ENCODE measurements around the gene DIDO1.
"Not testable (repeated sequence)": the region's sequence is repeated elsewhere in the genome, so short reads cannot be mapped to it uniquely, and the experiment has no call there.

DIDO1 gene

DNA sequence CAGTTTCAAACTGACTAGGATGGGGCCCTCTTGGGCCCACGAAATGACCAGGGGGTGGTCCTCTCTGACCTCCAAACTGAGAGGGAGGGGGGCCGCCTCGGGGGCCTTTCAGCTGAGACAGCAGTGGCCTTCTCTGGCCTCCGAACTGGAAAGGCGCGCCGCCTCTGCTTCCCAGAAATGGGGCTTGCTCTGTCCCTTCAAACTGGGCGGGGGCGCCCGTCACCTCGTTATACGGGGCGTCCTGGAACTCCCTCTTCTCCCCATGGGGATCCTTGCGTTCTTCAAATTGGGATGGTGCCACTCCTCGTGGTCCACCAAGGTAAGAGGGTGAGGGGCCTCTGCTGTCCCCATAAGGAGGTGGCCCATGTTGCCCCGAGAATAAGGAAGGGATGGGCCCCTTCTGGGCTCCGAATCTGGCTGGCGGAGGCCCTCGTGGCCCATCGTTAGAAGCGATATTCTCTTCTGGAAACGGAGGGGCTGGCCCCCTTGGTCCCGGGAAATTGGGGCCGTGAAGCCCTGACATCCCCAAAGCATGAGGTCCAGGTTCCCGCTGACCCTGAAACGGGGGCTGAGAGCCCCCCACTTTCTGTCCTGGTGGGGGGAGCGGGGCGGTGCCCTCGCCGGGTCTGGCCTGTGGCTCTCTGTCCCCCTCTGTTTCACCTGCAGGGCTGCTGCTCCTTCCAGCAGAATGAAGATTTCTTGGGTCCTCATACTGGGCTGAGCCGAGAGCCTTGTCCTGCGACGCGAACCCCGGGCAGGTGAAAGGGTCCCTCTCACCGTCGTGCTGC, 46.0 kb downstream of the DIDO1 start:
- DNase-seq (ENCODE audit: low read depth in 2 of 2) = no peak

DNA sequence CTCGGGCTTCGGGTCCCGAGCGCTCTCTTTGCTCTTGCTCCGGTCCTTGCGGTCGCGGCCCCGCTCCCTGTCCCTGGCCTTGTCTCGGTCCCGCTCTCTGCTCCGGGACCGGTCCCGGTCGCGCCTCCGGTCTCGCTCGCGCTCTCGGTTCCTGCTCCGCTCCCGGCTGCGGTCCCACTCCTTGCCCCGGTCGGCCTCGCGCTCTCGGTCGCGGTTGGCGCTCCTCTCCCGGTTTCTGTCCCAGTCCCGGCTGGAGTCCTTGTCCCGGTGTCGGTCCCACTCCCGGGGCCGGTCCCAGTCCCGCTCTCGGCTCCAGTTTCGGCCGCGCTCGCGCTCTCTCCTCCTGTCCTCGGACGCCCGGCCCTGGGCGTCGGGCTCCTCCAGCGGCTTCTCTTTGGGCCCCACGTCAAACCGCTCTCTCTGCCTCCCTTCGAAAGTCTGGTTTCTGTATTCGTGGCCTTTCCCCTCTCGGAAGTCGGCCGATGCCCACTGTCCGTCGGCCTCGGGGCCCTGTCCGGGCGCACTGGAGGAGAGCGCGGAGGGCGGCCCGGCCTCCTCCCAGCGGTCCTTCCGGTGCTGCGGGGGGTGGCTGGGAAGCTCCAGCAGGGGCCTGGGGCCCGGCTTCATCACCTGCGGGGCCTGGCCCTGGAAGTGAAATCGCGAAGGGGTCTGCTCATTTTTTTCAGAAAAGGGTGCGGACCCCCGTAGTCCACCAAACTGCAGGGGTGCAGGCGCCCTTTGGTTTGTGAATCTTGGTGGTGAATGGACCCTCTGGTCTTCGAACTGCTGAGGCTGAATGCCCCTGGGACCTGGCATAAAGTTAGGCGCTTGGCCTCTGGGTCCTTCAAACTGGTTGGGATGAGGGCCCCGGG, 46.8 kb downstream of the DIDO1 start:
- DNase-seq (ENCODE audit: low read depth in 2 of 2) = no peak

DNA sequence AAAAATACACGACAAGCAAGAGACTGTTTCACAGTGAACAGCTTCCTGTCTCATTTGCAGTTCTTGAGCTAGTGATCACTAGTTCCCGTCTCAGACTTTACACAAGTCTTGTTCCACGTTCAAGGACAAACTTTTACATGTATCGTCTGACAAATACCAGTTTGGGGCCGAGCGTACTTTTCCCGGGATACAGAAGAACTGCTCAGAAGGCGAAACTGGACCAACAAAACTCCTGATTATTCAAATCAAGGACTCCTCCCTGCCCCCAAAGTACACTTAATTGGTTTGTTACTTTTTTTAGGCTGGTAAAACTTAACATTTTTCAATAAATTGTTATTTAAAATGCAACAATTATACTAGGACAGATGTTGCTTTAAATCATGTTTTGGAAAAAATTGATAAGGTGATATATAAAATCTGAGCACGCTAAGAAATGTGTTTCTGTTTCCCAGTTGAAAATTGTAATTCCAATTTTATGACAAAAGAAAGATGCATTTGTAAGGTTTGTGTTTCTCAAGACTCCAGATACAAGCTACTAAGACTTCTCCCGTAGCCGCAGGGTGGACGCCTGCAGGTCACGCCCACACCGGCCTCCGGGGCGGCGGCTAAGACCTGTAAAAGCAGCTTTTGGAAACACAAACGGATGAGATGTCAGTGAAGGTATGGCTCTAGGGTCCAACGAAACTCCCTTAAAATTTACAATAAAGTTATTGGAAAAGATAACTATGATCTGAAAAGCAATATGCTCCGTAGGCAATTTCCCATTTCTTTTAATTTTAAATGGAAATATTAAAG, 47.9 kb downstream of the DIDO1 start:
- no peak for DNase-seq (ENCODE audit: low read depth in 2 of 2)

DNA sequence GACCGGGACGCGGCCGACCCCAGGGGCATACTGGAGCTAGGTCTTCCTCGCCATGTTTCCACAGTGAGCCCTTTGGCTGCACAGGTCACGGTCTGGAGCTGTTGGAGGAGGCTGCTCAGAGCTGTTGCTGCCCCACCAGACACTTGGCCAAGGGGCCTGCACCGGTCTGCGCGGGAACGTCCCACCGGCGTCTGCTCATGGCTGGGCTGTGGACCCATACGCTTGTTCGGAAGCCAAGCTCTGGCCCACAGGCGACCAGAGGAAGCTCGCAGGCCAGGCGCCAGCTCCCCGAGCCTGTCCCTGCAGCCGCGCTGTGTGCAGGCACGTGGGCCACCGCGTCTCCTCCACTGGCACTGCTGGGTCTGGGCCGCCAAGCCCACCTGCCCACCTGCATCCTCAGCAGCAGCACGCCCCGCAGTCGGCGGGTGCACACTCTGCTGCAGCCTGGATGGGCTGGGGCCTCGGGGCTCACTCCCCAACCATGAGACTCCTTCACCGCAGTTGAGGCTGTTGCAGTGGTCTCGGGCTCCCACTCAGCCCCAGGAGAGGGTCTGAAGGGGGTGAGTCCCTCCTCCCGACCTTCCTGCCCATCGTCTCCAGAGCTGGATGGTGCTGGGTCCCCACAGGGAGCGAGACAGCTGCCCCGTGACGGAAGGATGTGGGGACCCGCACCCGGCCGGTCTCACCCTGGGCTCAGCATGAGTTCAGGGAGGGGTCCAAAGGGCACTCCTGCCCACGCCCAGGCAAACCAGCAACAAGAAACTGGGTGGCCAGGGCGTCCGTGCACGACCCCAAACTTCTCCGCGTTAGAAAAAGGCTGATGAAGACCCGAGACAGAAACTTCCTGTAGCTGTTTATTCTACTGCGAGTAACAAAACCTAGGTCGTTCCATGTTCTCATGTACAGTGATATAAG, 49.1 kb downstream of the DIDO1 start:
- DNase-seq (ENCODE audit: low read depth in 2 of 2) = no peak

DNA sequence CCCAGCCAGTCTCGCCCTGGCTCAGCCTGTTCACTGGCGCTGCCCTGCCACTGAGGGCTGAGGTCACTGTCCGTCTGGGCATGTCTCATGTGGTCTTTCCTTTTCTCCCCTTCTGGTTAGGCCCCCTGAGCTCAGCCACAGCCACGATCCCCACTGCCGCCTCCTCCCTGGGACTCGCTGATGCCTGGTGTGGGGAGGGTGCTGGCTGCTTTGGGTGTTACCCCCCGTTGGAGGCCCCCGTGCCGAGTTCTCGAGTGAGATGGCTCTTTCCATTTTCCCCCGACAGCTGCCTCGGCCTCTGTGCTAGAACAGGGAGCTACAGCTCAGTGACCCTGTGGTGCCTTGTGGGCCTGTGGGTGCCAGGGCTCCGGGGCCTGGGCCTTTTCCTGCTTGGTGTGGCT, 49.8 kb downstream of the DIDO1 start:
- DNase-seq (ENCODE audit: low read depth in 2 of 2) = no peak

DNA sequence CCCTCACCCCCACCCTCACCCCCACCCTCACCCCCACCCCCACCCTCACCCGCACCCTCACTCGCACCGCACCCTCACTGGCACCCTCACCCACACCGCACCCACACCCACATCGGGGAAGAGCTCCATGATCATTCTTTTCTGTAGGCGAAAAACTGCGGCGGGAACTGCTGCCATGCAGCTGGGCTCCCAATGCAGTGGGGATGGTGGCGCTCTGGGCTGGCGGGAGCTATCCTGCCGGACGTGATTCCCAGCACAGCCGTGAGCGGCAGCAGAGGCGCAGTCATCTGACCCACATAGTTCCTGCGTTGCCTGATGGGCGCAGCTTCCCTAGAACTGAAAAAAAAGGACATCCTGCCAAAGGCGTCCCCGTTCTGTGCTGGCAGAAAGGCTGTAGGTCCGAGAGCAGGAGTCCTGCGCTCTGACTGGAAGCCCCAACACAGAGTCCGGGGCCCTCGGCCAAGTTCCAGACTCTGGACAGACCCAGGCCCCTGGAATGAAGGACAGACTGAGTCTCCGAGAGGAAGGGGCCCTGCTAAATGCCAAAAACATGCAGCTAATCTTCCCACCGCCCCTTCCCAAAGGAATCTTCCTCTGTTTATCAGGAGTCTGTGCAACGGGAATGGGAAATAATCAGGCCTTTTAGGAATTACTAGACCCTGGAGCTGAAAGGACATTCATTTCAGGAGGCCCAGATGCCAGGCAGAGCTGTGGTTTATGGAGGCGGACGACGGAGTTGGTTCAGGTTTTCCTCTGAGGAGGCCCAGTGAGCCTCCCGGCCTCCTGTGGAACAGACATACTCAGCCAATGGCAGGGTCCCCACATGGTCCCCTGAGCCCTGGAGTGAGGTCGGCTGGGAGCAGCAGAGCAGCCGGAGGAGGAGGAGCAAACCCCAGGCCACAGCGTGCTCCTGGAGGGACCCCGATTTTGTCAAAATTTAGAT, 50.6 kb downstream of the DIDO1 start:
- DNase-seq (ENCODE audit: low read depth in 2 of 2) = no peak

DNA sequence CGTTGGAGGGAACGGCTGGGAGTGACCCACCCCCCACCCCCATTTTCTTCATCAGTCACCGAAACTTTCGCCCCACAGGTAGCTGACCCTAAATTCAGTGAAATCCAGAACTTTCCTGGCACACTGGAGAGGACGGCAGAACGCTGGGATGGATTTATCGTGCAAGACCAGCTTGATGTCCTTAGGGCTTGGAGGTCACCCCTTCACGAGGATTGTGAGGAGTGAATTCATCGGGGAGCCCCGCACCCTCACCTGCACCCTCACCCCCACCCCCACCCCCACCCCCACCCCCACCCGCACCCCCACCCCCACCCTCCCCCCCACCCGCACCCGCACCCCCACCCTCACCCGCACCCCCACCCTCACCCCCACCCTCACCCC, 51.4 kb downstream of the DIDO1 start:
- no peak for DNase-seq (ENCODE audit: low read depth in 2 of 2)

GRCh38 chr20:62873681-62874031, 52.6 kb downstream of the DIDO1 start:
- not testable (repeated sequence) for DNase-seq (ENCODE audit: low read depth in 2 of 2)

GRCh38 chr20:62873280-62873679, 53.0 kb downstream of the DIDO1 start:
- no peak for DNase-seq (ENCODE audit: low read depth in 2 of 2)

GRCh38 chr20:62872862-62873261, 53.4 kb downstream of the DIDO1 start:
- no peak for DNase-seq (ENCODE audit: low read depth in 2 of 2)

DNA sequence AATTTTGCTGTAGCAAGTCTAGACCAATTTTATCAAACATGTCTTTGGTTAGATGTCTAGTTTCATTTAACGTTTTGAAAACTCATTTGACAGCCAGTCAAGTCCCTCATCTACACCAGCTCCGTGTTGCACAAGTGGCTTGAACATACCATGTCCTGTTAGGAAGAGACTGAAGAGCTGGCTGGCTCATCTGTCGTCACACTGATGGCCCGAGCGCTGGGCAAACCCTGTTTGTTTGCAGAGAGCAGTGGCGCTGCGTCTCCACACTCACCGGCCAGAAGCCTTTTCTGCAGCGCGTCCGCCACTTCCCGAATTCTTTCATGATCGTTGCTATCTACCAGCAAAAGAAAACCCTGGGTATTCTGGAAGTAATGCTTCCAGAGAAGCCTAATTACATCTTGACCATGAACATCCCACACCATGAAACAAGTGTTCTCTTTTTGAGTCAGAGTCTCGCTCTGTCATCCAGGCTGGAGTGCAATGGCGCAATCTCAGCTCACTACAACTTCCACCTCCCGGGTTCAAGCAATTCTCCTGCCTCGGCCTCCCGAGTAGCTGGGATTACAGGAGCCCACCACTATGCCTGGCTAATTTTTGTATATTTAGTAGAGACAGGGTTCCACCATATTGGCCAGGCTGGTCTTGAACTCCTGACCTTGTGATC, 54.0 kb downstream of the DIDO1 start:
- no peak for DNase-seq (ENCODE audit: low read depth in 2 of 2)

DNA sequence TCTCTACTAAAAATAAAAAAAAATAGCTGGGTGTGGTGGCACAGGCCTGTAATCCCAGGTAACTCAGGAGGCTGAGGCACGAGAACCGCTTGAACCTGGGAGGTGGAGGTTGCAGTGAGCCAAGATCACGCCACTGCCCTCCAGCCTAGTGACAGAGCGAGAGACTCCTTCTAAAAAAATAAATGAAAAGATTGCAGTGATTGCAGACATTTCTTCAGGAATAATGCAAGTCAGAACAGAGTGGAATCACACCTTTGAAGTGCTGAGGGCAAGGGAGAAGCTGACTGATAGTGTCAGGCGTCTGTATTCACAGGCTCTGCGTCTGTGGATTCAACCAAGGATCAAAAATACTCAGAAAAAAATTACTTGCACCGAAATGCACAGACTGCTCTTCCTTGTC, 62.1 kb downstream of the DIDO1 start:
- no peak for DNase-seq (ENCODE audit: low read depth in 2 of 2)

DNA sequence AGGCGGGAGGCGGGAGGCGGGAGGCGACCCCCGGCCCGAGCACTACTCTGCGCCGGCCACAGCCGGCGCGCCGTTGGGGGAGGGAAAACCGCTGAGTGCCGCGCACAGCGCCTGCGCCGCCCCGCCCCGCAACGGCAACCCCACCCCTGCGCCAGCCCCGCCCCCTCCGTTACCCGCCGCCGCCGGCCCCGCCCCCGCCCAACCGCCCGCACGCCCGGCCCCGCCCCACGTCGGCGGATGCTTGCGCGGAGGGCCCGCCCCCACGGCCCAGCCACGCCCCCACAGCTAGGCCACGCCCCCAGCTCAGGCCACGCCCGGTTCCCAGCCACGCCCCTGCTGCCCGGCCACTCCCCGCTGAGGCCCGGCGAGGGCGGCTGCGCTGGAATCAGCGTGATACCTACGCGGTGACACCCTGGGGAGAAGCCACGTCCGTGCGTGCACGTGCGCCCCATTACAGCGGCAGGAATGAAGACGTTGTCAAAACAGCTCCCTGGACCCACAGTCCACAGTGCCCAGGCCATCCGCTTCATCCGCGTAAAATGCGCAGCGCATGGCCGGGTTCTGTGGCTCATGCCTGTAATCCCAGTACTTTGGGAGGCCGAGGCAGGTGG, 64.5 kb downstream of the DIDO1 start, which contains the start of gene TCFL5:
Gene TCFL5 (minus strand): TSS at position 97 of the 611 bp plus-strand sequence. CDS start 152 bp downstream, outside the sequence.
- DNase-seq (ENCODE audit: low read depth in 2 of 2) = peak; percentile 91 to 94

DNA sequence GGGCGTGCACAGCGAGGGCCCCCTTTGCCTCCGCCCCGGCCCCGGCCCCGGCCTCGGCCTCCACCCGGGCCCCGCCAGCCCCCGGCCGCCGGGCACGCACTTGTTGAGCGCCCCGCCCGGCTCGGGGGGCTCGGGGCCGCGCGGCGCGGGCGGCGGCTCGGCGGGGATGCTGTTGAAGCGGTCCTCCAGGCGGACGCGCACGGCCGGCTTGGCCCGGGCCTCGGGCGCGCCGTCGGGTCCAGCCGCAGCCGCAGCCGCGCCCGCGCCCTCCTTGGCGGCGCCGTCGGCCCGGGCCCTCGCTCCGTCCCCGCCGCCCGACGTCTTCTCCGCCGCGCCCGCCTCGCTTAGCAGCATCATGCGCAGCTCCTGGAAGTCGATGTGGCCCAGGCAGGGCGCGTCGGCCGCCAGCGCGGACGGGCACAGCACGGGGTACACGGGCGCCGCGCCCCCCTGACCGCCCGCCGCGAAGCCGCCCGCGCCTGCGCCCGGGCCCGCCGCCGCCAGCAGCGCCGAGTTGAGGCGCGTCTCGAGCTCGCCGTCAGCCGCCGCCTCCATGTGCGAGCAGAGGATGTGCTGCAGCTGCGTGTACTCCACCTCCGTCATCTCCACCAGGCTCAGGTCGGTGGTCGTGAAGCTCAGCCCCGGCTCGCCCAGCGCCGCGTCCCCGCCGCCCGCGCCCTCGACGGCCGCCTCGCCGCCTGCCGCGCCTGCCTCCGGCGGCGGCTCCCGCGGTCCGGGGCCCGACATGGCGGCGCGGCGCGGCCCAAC, 65.2 kb downstream of the DIDO1 start:
- DNase-seq (ENCODE audit: low read depth in 2 of 2) = no peak

- no peak for DNase-seq (ENCODE audit: low read depth in 2 of 2)
Measured at GRCh38 chr20:62860391-62860923, 65.8 kb downstream of the DIDO1 start.

GRCh38 chr20:62859721-62860120, 66.6 kb downstream of the DIDO1 start:
- DNase-seq (ENCODE audit: low read depth in 2 of 2) = no peak

DNA sequence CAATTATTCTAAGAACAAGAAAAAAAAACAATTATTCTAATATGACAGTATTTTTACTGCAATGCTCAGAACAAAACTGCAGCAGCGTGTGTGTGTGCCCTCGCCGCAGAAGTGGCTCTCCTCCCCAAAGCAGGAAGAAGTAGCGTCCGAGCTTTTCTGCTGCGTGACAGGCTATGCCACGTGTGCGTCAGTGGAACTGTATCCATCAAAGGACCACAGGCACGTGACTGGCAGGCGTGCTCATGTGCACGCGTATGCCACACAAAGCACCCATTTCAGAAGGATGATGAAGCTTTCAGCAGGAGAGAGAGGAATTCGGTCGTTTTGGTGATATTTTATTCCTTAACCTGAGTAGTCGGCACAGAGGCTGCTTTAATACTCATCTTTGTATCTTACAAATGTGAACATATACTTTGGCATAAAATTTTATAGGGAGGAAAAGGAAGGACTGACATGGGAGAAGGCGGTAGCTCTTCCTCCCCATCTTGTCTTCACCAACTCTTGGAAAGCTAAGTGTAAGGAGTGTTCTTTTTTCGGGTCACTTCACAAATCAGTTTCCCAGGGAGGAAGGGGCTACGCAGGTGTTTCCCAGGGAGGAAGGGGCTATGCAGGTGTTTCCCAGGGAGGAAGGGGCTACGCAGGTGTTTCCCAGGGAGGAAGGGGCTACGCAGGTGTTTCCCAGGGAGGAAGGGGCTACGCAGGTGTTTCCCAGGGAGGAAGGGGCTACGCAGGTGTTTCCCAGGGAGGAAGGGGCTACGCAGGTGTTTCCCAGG, 68.1 kb downstream of the DIDO1 start:
- DNase-seq (ENCODE audit: low read depth in 2 of 2) = no peak

Data from stimulated activated CD4-positive, alpha-beta T cell treated with anti-CD3 and anti-CD28 coated beads, Interleukin-1b, Interleukin-23, amount 100 ng/mL, for 1 hour (primary cell).